SK-N-SH treated with all-trans-retinoic acid at 6 μM for 48 hours (cell line): Measurements from ENCODE around the gene POLD2.

Experiments
- CREB5 ChIP-seq: fragments of 250-450 bp; sonication (Bioruptor Pico); IDR thresholded peaks from 2 replicates; pipeline ENCODE4 v1.5.1; 2020; ENCODE audit warnings: low read depth, mild to moderate bottlenecking, moderate library complexity
- GLIS3 ChIP-seq: fragments of 250-450 bp; sonication (Bioruptor Pico); IDR thresholded peaks from 2 replicates; pipeline ENCODE4 v1.5.0; 2020; ENCODE audit warnings: mild to moderate bottlenecking, moderate library complexity
- RARB ChIP-seq: fragments of 250-450 bp; sonication (Bioruptor Pico); IDR thresholded peaks from 2 replicates; pipeline ENCODE4 v1.8.0; 2021; ENCODE audit warnings: mild to moderate bottlenecking, moderate library complexity
- ZNF565 ChIP-seq: fragments of 450-650 bp; formaldehyde crosslinking; conservative IDR thresholded peaks from 2 replicates; pipeline ENCODE4 v1.5.0; 2020; ENCODE audit warnings: low read depth, mild to moderate bottlenecking, moderate library complexity
- TF ChIP-seq, protein P1 (sequence below): fragments of 250-450 bp; sonication (Bioruptor Pico); IDR thresholded peaks from 2 replicates; pipeline ENCODE4 v1.8.0; 2020; ENCODE audit warnings: mild to moderate bottlenecking, moderate library complexity, borderline replicate concordance
- TF ChIP-seq, protein P2 (sequence below): fragments of 250-450 bp; sonication (Bioruptor Pico); IDR thresholded peaks from 2 replicates; pipeline ENCODE4 v1.5.1; 2021; ENCODE audit warnings: mild to moderate bottlenecking, moderate library complexity

DNA sequence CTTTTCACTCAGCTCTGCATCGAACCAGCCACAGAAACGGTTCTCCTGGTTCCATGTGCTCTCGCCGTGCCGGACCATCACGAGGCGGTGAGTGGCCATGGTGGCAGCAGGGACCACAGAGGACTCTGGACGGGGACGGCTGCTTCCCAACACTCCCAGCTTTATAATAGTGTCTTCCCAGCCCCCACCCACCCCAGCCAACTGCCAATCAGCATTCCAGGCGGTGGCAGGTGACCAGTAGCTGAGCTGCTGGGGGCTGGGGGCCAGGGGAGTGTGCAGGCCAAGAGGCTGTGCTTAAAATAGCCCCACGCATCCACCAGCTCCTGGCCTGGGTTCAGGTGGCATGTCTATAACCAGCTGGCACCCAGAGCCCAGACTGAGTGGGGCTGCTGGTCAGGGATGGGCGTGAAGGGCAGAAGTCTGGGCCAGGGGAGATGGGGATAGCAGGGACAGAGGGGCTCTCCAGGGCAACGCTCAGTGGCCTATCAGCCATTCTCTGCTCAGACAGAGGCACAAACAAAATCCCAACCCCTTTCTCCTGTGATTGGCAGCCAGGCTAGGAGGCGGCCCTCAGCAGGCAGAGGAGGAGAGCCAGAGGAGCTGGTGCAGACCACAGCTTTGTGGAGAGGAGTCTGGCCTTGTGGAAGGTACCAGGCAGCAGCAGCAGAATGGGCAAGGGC lies 57.8 kb downstream of the POLD2 start, which contains the start of gene PGAM2:
- TF ChIP-seq, protein P1, sequence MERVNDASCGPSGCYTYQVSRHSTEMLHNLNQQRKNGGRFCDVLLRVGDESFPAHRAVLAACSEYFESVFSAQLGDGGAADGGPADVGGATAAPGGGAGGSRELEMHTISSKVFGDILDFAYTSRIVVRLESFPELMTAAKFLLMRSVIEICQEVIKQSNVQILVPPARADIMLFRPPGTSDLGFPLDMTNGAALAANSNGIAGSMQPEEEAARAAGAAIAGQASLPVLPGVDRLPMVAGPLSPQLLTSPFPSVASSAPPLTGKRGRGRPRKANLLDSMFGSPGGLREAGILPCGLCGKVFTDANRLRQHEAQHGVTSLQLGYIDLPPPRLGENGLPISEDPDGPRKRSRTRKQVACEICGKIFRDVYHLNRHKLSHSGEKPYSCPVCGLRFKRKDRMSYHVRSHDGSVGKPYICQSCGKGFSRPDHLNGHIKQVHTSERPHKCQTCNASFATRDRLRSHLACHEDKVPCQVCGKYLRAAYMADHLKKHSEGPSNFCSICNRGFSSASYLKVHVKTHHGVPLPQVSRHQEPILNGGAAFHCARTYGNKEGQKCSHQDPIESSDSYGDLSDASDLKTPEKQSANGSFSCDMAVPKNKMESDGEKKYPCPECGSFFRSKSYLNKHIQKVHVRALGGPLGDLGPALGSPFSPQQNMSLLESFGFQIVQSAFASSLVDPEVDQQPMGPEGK (CRISPR knock-in tag): no peak
- TF ChIP-seq CREB5 (no peak), ZNF565 (CRISPR knock-in tag) (no peak), GLIS3 (CRISPR knock-in tag) (0 out of 2 replicates have a peak, but pooled peaks have one; percentile 2), RARB (CRISPR knock-in tag) (no peak)
- TF ChIP-seq, protein P2, sequence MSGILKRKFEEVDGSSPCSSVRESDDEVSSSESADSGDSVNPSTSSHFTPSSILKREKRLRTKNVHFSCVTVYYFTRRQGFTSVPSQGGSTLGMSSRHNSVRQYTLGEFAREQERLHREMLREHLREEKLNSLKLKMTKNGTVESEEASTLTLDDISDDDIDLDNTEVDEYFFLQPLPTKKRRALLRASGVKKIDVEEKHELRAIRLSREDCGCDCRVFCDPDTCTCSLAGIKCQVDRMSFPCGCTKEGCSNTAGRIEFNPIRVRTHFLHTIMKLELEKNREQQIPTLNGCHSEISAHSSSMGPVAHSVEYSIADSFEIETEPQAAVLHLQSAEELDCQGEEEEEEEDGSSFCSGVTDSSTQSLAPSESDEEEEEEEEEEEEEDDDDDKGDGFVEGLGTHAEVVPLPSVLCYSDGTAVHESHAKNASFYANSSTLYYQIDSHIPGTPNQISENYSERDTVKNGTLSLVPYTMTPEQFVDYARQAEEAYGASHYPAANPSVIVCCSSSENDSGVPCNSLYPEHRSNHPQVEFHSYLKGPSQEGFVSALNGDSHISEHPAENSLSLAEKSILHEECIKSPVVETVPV (CRISPR knock-in tag): no peak
